ENCODE data around the gene CASP3.
"Not testable (repeated sequence)": the region's sequence is repeated elsewhere in the genome, so short reads cannot be mapped to it uniquely, and the experiment has no call there.

CASP3 gene

DNA sequence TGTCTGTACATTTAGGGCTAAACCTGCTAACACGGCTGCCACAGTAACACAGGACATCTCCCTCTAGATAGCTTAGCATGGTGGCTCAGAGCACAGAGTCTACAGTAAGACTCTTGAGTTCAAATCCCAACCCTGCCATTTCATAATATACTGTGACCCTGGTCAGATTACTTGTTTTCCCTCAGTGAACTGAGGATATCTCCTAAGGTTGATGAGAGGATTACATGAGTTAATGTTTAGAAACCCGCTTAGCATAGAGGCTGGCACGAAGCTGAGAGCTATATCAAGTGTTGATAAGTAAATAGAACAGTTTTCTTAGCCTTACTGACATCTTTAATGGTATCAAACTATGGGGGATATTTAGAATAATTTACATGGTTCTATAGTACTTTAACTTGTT lies 37.2 kb downstream of the CASP3 start:
- TF ChIP-seq, protein P1, sequence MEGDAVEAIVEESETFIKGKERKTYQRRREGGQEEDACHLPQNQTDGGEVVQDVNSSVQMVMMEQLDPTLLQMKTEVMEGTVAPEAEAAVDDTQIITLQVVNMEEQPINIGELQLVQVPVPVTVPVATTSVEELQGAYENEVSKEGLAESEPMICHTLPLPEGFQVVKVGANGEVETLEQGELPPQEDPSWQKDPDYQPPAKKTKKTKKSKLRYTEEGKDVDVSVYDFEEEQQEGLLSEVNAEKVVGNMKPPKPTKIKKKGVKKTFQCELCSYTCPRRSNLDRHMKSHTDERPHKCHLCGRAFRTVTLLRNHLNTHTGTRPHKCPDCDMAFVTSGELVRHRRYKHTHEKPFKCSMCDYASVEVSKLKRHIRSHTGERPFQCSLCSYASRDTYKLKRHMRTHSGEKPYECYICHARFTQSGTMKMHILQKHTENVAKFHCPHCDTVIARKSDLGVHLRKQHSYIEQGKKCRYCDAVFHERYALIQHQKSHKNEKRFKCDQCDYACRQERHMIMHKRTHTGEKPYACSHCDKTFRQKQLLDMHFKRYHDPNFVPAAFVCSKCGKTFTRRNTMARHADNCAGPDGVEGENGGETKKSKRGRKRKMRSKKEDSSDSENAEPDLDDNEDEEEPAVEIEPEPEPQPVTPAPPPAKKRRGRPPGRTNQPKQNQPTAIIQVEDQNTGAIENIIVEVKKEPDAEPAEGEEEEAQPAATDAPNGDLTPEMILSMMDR (IDR thresholded peaks at IDR 0.05): no peak
- no peak overlapping the region for H3K4me3 ChIP-seq (ENCODE audit: low read depth in 1 of 2, low read length in 1 of 2)
- no peaks in the 10 kb centered on the region for H3K36me3 ChIP-seq
- H3K27ac ChIP-seq: no peak overlapping the region
- H3K4me1 ChIP-seq (ENCODE audit: control insufficient read depth in 1 of 2, insufficient read depth in 1 of 2, low read depth in 1 of 2, low read length in 1 of 2): no peaks in the 10 kb centered on the region
- no peaks in the 10 kb centered on the region for H3K27me3 ChIP-seq
- no peaks in the 10 kb centered on the region for H3K9me3 ChIP-seq

DNA sequence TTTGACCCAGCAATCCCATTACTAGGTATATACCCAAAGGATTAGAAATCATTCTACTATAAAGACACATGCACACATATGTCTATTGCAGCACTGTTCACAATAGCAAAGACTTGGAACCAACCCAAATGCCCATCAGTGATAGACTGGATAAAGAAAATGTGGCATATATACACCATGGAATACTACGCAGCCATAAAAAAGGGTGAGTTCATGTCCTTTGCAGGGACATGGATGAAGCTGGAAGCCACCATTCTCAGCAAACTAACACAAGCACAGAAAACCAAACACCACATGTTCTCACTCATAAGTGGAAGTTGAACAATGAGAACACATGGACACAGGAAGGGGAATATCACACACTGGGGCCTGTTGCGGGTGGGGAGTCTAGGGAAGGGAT lies 41.8 kb downstream of the CASP3 start:
- not testable (repeated sequence) for H3K9me3 ChIP-seq; H3K4me3 ChIP-seq (ENCODE audit: low read depth in 1 of 2, low read length in 1 of 2); H3K27me3 ChIP-seq; H3K4me1 ChIP-seq (ENCODE audit: control insufficient read depth in 1 of 2, insufficient read depth in 1 of 2, low read depth in 1 of 2, low read length in 1 of 2); H3K27ac ChIP-seq; H3K36me3 ChIP-seq

DNA sequence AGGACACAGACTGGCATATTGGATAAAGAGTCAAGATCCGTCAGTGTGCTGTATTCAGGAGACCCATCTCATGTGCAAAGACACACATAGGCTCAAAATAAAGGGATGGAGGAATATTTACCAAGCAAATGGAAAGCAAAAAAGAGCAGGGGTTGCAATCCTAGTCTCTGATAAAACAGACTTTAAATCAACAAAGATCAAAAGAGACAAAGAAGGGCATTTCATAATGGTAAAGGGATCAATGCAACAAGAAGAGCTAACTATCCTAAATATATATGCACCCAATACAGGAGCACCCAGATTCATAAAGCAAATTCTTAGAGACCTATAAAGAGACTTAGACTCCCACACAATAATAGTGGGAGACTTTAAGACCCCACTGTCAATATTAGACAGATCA lies 46.4 kb downstream of the CASP3 start:
- H3K36me3 ChIP-seq; H3K27me3 ChIP-seq; H3K9me3 ChIP-seq; H3K4me3 ChIP-seq (ENCODE audit: low read depth in 1 of 2, low read length in 1 of 2); H3K27ac ChIP-seq; H3K4me1 ChIP-seq (ENCODE audit: control insufficient read depth in 1 of 2, insufficient read depth in 1 of 2, low read depth in 1 of 2, low read length in 1 of 2): not testable (repeated sequence)

DNA sequence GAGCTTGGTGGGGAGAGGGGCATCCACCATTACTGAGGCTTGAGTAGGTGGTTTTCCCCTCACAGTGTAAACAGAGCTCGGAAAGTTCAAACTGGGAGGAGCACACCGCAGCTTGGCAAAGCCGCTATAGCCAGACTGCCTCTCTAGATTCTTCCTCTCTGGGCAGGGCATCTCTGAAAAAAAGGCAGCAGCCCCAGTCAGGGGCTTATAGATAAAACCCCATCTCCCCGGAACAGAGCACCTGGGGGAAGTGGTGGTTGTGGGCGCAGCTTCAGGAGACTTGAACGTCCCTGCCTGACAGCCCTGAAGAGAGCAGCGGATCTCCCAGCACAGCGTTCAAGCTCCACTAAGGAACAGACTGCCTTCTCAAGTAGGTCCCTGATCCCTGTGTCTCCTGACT lies 48.3 kb downstream of the CASP3 start:
- H3K27ac ChIP-seq; H3K4me1 ChIP-seq (ENCODE audit: control insufficient read depth in 1 of 2, insufficient read depth in 1 of 2, low read depth in 1 of 2, low read length in 1 of 2); H3K4me3 ChIP-seq (ENCODE audit: low read depth in 1 of 2, low read length in 1 of 2); H3K9me3 ChIP-seq; H3K27me3 ChIP-seq; H3K36me3 ChIP-seq: not testable (repeated sequence)

DNA sequence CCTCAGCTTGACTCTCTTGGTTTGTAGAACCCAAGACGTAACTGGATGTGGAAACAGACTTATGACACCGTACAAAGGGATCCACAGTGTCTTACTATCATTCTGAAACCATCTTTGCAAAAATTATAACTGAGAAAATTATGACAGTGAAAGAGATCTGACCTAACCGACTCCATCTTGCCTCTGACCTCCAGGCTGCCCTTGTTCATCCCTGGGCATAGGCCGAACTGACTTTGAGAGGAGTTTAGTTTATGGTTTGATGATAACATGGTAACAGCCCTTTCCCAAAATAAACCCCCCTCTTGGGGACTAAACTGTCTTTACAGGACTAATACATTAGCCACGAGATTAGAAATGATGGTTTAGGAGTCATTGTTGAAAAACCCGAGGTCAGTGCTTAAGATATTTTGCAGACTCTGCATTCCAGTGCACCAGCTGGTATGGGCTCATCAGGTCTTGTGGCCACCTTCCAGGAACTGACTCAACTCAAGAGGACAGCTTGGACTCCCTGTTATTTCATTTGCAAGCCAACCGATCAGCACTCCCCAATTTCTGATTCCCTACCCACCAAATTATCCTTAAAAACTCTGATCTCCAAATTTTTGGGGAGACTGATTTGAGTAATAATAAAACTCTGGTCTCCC lies 49.6 kb downstream of the CASP3 start:
- H3K27ac ChIP-seq: no peak overlapping the region
- H3K4me1 ChIP-seq (ENCODE audit: control insufficient read depth in 1 of 2, insufficient read depth in 1 of 2, low read depth in 1 of 2, low read length in 1 of 2): no peaks in the 10 kb centered on the region
- no peak overlapping the region for H3K4me3 ChIP-seq (ENCODE audit: low read depth in 1 of 2, low read length in 1 of 2)
- H3K36me3 ChIP-seq: no peaks in the 10 kb centered on the region
- H3K27me3 ChIP-seq: no peaks in the 10 kb centered on the region
- H3K9me3 ChIP-seq: no peaks in the 10 kb centered on the region
- TF ChIP-seq, protein P1 (IDR thresholded peaks at IDR 0.05): no peak

DNA sequence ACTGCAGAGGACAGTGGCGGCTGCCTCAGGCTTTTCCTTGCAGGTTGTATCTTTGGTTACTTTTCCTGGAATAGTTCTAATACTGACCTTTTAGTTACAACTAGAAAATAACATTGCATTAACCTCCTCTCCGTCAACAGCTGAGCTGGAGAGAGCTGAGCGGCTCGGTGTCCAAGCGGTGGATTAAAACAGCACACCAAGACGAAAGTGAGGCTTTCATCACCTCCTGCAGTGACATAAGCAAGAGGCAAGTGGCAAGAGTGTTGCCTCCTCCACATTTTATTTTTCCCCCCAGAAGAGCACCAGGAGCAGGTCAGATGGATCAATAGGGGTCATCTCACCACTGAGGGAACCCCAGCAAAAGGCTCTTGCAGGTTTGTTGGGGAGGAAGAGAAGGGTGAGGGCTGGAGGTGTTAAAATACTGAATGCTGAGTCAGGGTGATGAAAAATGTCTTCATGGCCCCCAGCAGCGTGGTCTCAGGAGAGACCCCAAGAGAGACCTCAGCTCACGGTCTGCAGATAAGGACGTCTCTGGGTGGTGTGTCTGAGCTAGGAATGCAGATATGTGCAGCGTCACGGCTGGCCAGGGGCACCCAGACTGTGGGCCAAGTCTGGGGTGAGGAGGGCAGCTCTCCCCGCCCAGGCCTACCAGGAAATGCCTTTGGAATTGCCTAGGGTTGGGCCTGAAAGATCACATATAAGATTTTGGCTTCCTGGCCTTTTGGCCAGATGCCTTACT lies 50.3 kb downstream of the CASP3 start:
- TF ChIP-seq, protein P1 (IDR thresholded peaks at IDR 0.05): no peak
- H3K4me1 ChIP-seq (ENCODE audit: control insufficient read depth in 1 of 2, insufficient read depth in 1 of 2, low read depth in 1 of 2, low read length in 1 of 2): no peaks in the 10 kb centered on the region
- H3K36me3 ChIP-seq: no peaks in the 10 kb centered on the region
- no peak overlapping the region for H3K27ac ChIP-seq
- H3K9me3 ChIP-seq: no peaks in the 10 kb centered on the region
- H3K27me3 ChIP-seq: no peaks in the 10 kb centered on the region
- no peak overlapping the region for H3K4me3 ChIP-seq (ENCODE audit: low read depth in 1 of 2, low read length in 1 of 2)

DNA sequence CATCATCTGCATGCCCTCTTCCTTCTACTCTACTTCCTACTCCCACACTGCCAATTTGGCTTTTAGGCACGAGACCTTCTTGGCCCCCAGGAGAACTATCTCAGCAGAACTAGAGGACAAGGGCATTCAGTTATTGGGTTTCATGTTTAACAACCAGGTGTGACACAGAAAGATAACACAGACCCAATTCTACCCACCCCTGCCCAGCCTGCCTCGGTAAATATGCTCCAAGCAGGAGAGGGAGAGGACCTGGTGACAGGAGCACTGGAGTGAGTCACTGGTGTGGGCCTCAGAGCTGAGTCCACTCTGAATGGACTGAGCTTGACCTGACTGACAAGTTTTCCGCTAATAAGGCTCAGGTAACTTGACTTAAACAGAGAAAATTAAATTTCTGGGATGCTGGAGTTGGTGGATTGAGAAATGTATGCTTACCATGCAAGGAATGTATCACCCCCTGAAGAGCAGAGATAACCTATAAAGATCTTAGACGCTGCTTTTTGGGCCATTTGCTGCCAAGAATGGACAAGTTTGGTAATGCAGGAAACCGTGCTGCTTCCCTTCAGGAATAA lies 52.5 kb downstream of the CASP3 start:
- TF ChIP-seq, protein P1 (IDR thresholded peaks at IDR 0.05): no peak
- H3K9me3 ChIP-seq: no peaks in the 10 kb centered on the region
- H3K36me3 ChIP-seq: no peaks in the 10 kb centered on the region

More for the DNA sequence above, 52.5 kb downstream of the CASP3 start:
- Histone ChIP-seq H3K27me3 (no peaks in the 10 kb centered on the region), H3K27ac (no peak overlapping the region), H3K4me1 (ENCODE audit: control insufficient read depth in 1 of 2, insufficient read depth in 1 of 2, low read depth in 1 of 2, low read length in 1 of 2) (no peaks in the 10 kb centered on the region), H3K4me3 (ENCODE audit: low read depth in 1 of 2, low read length in 1 of 2) (no peak overlapping the region)
